SH-SY5Y (cell line): ENCODE measurements around the gene POC1B.

ENCODE experiments used
- GATA2 ChIP-seq: IDR thresholded peaks from 2 replicates; pipeline ENCODE4 v1.6.1; 2011; ENCODE audit warnings: mild to moderate bottlenecking, low read depth, low read length
- GATA3 ChIP-seq: IDR thresholded peaks from 2 replicates; pipeline ENCODE4 v1.6.1; 2011; ENCODE audit warnings: low read depth, mild to moderate bottlenecking, low read length, moderate library complexity

- no peak for TF ChIP-seq GATA2
- TF ChIP-seq GATA3 = no peak
Measured at GRCh38 chr12:89525305-89525823, 483 bp downstream of the POC1B start.
